Thyroid gland (tissue), 4 donors: Measurements from ENCODE around the gene BTN3A1. TPM values are rescaled to one million over a fixed set of nuclear protein-coding genes. Genes with fewer than 3 reads are reported as not detected.

Experiments
- DNase-seq, 2 donors: peaks; one replicate each; pipeline ENCODE4 v3.0.0-alpha.2; 2019
- H3K27ac ChIP-seq, 3 donors: fragments of 200-600 bp; sonication (generic); 1 replicate in 2 of 3; 2 replicates in 1 of 3; pipeline ENCODE4 v1.5.1; 2016 to 2019; ENCODE audit warnings: mild to moderate bottlenecking in 1 of 3, moderate library complexity in 1 of 3
- H3K27me3 ChIP-seq: fragments of 200-600 bp; sonication (generic); one replicate; pipeline ENCODE4 v1.5.1; 2019
- H3K36me3 ChIP-seq, 2 donors: fragments of 200-600 bp; sonication (generic); one replicate each; pipeline ENCODE4 v1.5.1; 2016 to 2019
- H3K4me1 ChIP-seq, 2 donors: fragments of 200-600 bp; sonication (generic); one replicate each; pipeline ENCODE4 v1.5.1; 2017 to 2019
- H3K4me3 ChIP-seq, 3 donors: fragments of 200-600 bp; sonication (generic); replicated peaks in 1 of 3; 1 replicate in 2 of 3; 2 replicates in 1 of 3; pipeline ENCODE4 v1.5.1; 2016; ENCODE audit warnings: mild to moderate bottlenecking in 1 of 3
- H3K9me3 ChIP-seq: fragments of 200-600 bp; sonication (generic); one replicate; pipeline ENCODE4 v1.5.1; 2017
- POLR2A ChIP-seq, 2 donors: fragments of 450-650 bp; IDR thresholded peaks; one replicate each; pipeline ENCODE4 v1.6.1; 2017; ENCODE audit warnings: antibody characterized with exemption in 2 of 2, mild to moderate bottlenecking in 2 of 2, moderate library complexity in 1 of 2
- WGBS, 2 donors: methylation state at CpG; one replicate each; pipeline ENCODE4 v1.1.5; 2017; 5-methylcytosine and 5-hydroxymethylcytosine counted together
- intact Hi-C: fragments of 100-400 bp; cut with DNase I; formaldehyde crosslinking; loops from one replicate; pipeline ENCODE4 v1.15.1; 2023
- total RNA-seq, 4 donors: library from RNA; depleted of rRNA; stranded (reverse); fragments of >200 nt; gene quantifications; one replicate each; pipeline ENCODE4 v1.2.3, GENCODE V29; 2016
- TF ChIP-seq, protein P1 (sequence below), 6 experiments: fragments of 200-600 bp in 3 of 6; fragments of 450-650 bp in 3 of 6; sonication (generic) in 3 of 6; IDR thresholded peaks; one replicate each; pipeline ENCODE4 v1.5.1; 2016 to 2019; ENCODE audit warnings: antibody characterized with exemption in 6 of 6, mild to moderate bottlenecking in 2 of 6, inconsistent platforms in 1 of 6, moderate library complexity in 1 of 6

BTN3A1 gene
- total RNA-seq, 4 donors from 2014 or later: 8.8 to 18.3 (median 12.9) TPM

DNA sequence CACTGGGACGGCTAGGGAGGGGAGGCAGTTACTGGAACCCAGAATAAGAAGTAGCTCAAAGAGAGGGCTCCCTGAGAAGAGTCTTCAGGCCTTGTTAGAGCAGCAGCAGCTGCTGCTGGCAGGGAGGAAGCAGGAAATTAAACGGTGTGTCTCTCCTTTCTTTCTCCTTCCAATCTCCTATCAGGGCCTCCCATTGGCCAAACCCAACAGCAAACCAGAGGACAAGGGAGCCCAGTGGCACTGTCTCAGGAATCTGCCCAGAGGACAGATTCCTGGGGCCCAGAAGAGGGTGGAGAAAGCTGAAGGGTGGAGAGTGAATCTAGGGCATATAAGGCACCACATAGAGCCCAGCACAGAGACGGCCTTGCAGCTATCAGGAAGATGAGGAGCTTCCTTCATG lies 10.2 kb downstream of the BTN3A1 start:
- DNase-seq: no peak
- no peak for TF ChIP-seq POLR2A (IDR thresholded peaks at IDR 0.05)
- TF ChIP-seq, protein P1, sequence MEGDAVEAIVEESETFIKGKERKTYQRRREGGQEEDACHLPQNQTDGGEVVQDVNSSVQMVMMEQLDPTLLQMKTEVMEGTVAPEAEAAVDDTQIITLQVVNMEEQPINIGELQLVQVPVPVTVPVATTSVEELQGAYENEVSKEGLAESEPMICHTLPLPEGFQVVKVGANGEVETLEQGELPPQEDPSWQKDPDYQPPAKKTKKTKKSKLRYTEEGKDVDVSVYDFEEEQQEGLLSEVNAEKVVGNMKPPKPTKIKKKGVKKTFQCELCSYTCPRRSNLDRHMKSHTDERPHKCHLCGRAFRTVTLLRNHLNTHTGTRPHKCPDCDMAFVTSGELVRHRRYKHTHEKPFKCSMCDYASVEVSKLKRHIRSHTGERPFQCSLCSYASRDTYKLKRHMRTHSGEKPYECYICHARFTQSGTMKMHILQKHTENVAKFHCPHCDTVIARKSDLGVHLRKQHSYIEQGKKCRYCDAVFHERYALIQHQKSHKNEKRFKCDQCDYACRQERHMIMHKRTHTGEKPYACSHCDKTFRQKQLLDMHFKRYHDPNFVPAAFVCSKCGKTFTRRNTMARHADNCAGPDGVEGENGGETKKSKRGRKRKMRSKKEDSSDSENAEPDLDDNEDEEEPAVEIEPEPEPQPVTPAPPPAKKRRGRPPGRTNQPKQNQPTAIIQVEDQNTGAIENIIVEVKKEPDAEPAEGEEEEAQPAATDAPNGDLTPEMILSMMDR (IDR thresholded peaks at IDR 0.05): no peak
- no peaks in the 10 kb centered on the region for H3K9me3 ChIP-seq
- no peaks in the 10 kb centered on the region for H3K4me1 ChIP-seq
- intact Hi-C loops: no loop called here
- no peaks in the 10 kb centered on the region for H3K36me3 ChIP-seq
- WGBS, 2 donors: 63 to 70% methylated on average over 3 of the region's 3 CpGs
- H3K4me3 ChIP-seq: no peak overlapping the region
- H3K27ac ChIP-seq: no peak overlapping the region
- no peaks in the 10 kb centered on the region for H3K27me3 ChIP-seq

GRCh38 chr6:26412954-26413353 lies 10.9 kb downstream of the BTN3A1 start:
- Histone ChIP-seq H3K27ac (no peak overlapping the region), H3K27me3 (no peaks in the 10 kb centered on the region), H3K4me1 (no peaks in the 10 kb centered on the region), H3K4me3 (no peak overlapping the region), H3K9me3 (no peaks in the 10 kb centered on the region), H3K36me3 (no peaks in the 10 kb centered on the region)
- no peak for TF ChIP-seq POLR2A (IDR thresholded peaks at IDR 0.05)
- TF ChIP-seq, protein P1 (IDR thresholded peaks at IDR 0.05): no peak
- DNase-seq: no peak
- 77 to 88% methylated on average over 4 of the region's 4 CpGs for WGBS, 2 donors
- intact Hi-C loops: no loop called here

GRCh38 chr6:26414281-26414680 lies 12.2 kb downstream of the BTN3A1 start:
- H3K4me3 ChIP-seq: no peak overlapping the region
- H3K4me1 ChIP-seq: no peaks in the 10 kb centered on the region
- 70 to 82% methylated on average over 3 of the region's 3 CpGs for WGBS, 2 donors
- H3K9me3 ChIP-seq: no peaks in the 10 kb centered on the region
- no peak for TF ChIP-seq POLR2A (IDR thresholded peaks at IDR 0.05)
- TF ChIP-seq, protein P1 (IDR thresholded peaks at IDR 0.05): no peak
- H3K27me3 ChIP-seq: no peaks in the 10 kb centered on the region
- no peak overlapping the region for H3K27ac ChIP-seq
- DNase-seq: no peak
- H3K36me3 ChIP-seq: no peaks in the 10 kb centered on the region
- intact Hi-C loops: no loop called here

DNA sequence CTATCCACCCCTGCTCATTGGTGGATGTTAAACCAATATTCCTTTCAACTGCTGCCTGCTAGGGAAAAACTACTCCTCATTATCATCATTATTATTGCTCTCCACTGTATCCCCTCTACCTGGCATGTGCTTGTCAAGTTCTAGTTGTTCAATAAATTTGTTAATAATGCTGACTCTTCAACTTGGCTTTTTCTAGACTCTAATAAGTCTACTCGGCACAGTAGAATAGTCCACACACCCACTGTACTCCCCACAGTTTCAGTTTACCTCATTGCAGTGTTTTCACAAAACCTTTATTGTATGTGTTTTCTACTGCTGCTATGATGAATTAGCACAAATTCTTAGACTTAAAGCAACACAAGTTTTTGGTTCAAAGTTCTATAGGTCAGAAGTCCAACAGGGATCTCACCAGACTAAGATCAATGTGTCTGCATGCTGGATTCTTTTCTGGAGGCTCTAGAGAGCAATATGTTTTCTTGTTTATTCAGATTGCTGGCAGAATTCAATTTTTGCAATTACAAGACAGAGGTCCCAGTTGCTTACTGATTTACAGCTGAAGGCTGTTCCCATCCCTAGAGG lies 13.1 kb downstream of the BTN3A1 start:
- no peak overlapping the region for H3K4me3 ChIP-seq
- no peak for DNase-seq
- TF ChIP-seq, protein P1 (IDR thresholded peaks at IDR 0.05): no peak
- no peak for TF ChIP-seq POLR2A (IDR thresholded peaks at IDR 0.05)
- WGBS, 2 donors: 89 to 91% methylated on average over 1 of the region's 1 CpG
- H3K27ac ChIP-seq: no peak overlapping the region
- H3K36me3 ChIP-seq: no peaks in the 10 kb centered on the region
- H3K4me1 ChIP-seq: no peaks in the 10 kb centered on the region
- no peaks in the 10 kb centered on the region for H3K27me3 ChIP-seq
- intact Hi-C loops: no loop called here
- H3K9me3 ChIP-seq: no peaks in the 10 kb centered on the region

DNA sequence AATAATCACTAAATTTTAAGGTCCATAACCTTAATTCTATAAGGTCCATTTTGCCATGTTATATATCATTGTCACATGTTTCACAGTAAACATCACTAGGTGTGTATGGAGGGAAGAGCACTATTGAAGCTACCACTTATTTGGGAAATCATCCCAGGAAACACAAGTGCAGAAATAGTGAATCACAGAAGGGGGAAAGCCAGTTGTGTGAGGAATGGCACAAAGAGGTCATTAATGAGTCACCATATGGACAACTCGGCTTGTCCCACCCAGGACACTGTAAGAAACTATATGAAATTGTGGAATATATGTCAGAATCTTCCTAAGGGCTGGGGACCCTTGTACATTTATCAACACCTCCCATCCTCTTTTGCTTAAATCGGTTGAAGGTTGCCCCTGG lies 13.7 kb downstream of the BTN3A1 start:
- TF ChIP-seq, protein P1 (IDR thresholded peaks at IDR 0.05): no peak
- TF ChIP-seq POLR2A (IDR thresholded peaks at IDR 0.05): no peak
- H3K4me1 ChIP-seq: peaks cover 4% of the 10 kb centered on the region in 2 donors
- H3K36me3 ChIP-seq: no peaks in the 10 kb centered on the region
- intact Hi-C loops: no loop called here
- no peaks in the 10 kb centered on the region for H3K9me3 ChIP-seq
- H3K27ac ChIP-seq: no peak overlapping the region
- no peaks in the 10 kb centered on the region for H3K27me3 ChIP-seq
- 67 to 74% methylated on average over 2 of the region's 2 CpGs for WGBS, 2 donors
- no peak overlapping the region for H3K4me3 ChIP-seq
- DNase-seq: no peak
